NCI-H2107 (cell line): ENCODE measurements around the gene SH2D3A.

Source experiments
- DNase-seq: peaks from one replicate; lab custom pipeline; 2025; lab: John Stamatoyannopoulos, UW

SH2D3A gene

GRCh38 chr19:6736917-6737283 lies 30.3 kb downstream of the SH2D3A start:
- DNase-seq: no peak

GRCh38 chr19:6736169-6736916 lies 30.9 kb downstream of the SH2D3A start:
- DNase-seq: no peak

GRCh38 chr19:6735181-6735911 lies 31.9 kb downstream of the SH2D3A start:
- no peak for DNase-seq

GRCh38 chr19:6734096-6734696 lies 33.0 kb downstream of the SH2D3A start:
- no peak for DNase-seq

- DNase-seq: no peak
Observed at GRCh38 chr19:6733338-6734095, 33.7 kb downstream of the SH2D3A start.

- DNase-seq: no peak
Observed at GRCh38 chr19:6732803-6733337, 34.4 kb downstream of the SH2D3A start.

- no peak for DNase-seq
Observed at GRCh38 chr19:6731822-6732221, 35.4 kb downstream of the SH2D3A start.

- no peak for DNase-seq
Observed at GRCh38 chr19:6730941-6731670, 36.1 kb downstream of the SH2D3A start.

GRCh38 chr19:6730153-6730804 lies 37.0 kb downstream of the SH2D3A start:
- DNase-seq: no peak

- no peak for DNase-seq
Observed at GRCh38 chr19:6729573-6730152, 37.6 kb downstream of the SH2D3A start.

- DNase-seq: no peak
Observed at GRCh38 chr19:6728346-6728745, 38.9 kb downstream of the SH2D3A start.

GRCh38 chr19:6725513-6726231 lies 41.6 kb downstream of the SH2D3A start:
- DNase-seq: no peak

GRCh38 chr19:6724631-6725492 lies 42.4 kb downstream of the SH2D3A start:
- no peak for DNase-seq

- DNase-seq: no peak
Observed at GRCh38 chr19:6723738-6724137, 43.5 kb downstream of the SH2D3A start.

GRCh38 chr19:6723108-6723618 lies 44.1 kb downstream of the SH2D3A start:
- DNase-seq: no peak

- DNase-seq: no peak
Observed at GRCh38 chr19:6721773-6722172, 45.5 kb downstream of the SH2D3A start.

GRCh38 chr19:6721138-6721474 lies 46.1 kb downstream of the SH2D3A start:
- DNase-seq: no peak

GRCh38 chr19:6720369-6721137 lies 46.7 kb downstream of the SH2D3A start, which contains the start of gene C3:
C3 (minus strand) TSS chr19:6720650; CDS start chr19:6720589, 61 bp downstream.
- no peak for DNase-seq
